CD4-positive, alpha-beta T cell treated with Interleukin-15 for 4 hours (primary cell): ENCODE data around the gene CBFB.

Source experiments
- DNase-seq: peaks from one replicate; pipeline ENCODE4 v3.0.0-alpha.2; 2020; ENCODE audit warnings: low spot score

CBFB gene

DNA sequence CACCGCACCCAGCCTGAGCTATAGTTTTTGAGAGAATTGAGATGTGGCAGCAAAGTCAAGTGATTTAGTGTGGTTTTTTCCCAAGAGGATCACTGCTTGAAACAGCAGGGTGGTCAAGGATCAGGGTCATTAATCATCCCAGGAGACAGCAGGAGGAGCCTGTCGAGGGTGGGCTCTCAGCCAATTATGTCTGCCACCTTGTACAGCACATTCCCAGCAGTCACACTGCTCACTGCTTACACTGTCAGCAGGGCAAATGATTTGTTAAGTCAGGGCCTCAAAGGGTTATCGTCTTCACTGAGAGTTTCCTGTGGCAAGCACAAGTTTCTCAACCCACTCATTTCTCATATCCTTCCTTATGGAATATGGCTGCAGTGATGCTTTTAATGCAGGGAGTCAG lies 108.7 kb downstream of the CBFB start:
- DNase-seq = no peak

- no peak for DNase-seq
Observed at GRCh38 chr16:67141391-67141790, 112.4 kb downstream of the CBFB start.

DNA sequence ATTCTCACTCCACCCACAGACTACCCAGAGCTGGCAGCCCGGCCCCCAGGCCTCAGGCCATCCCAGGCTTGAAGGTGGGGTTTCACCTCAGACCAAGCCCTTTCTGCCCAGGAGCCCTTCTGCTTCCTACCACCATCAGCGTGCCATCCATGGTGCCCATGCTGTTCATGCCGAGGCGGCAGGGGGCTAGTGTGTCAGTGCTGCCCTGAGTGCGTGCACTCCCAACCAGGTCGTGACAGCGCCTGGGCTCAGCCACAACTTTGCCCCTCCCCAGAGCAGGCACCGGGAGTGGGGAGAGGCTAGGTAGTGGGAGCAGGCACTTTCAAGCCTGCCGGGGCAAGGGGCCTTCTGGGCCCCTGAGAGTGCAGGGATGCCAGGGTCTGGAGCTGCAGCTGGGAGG lies 113.4 kb downstream of the CBFB start:
- no peak for DNase-seq

DNA sequence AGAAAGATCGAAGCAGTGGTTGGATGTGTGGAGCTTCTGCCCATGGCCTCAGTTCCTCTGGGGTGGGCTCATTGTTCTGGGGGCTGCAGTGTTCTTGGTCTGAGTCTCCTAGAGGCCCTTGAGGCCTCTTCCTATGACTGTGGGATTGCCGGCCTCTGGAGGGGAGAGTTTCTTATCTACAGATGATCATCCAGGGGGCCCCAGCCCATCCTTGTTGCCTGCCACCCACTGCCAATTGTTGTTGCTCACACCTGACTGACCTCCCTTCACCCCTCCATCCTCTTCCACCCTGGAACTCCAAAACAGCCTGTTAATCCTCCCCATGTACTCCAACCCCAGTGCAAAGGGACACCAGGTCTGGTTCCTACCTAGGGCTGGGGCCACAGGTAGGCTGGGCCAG lies 116.0 kb downstream of the CBFB start:
- DNase-seq = no peak

GRCh38 chr16:67145746-67146145 lies 116.8 kb downstream of the CBFB start:
- DNase-seq = no peak

DNA sequence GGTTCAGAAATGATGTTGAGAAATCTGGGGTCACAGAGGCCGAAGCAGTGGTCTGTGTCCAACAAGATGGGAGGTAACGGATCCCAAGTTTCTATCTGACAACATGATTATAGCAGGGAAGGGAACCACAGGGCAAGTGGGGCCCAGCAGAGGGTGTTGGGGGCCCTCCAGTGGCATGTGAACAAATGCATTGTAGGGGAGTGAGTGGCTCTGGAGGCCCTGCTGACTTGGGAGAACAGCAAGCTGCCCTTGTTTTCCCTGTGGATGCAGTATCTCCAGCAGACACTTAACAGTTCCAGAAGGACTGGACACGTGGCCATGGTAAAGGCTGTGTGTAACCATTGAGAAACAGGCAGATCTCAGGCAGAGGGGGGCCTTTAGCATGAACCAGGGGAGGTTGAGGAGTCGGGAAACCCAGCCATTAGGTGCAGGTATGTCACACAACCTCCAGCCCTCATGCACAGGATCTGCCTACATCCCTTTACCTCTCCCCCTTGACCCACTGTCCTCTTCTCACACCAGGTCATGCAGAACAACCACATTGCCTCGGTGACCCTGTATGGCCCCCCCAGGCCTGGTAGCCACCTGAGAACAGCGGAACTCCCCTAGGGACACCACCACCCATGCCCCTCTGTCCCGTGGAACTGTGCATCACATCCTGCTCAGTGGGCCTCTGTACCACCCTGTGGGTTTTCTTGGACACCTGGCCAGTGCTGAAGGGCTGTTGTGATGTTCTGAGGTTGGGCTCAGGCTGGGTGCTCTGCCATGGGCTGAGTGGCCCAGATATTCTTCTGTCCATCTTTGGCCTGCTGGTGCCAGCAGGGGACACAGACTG lies 117.8 kb downstream of the CBFB start:
- no peak for DNase-seq

GRCh38 chr16:67147437-67148140 lies 118.6 kb downstream of the CBFB start:
- no peak for DNase-seq

DNA sequence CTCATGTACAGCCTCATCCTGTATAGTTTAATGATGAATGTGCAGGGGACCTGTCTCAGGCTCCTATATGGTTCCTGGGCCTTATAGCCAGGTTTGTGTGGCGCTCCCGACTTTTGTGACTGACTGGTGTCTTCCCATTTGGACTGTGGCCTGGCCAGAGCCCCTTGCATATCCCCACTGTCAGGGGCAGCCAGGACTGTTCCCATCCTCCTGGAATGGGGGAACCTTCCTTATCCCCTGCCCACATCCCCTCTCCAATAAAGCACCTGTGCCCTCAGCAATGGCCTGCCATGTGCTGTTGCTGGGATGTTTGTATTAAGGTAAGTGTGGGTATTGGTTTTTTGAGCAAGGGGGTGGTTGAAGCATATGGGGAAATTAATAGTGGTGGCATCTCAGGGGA lies 119.3 kb downstream of the CBFB start:
- no peak for DNase-seq

- no peak for DNase-seq
Observed at GRCh38 chr16:67148656-67149275, 119.8 kb downstream of the CBFB start.

DNA sequence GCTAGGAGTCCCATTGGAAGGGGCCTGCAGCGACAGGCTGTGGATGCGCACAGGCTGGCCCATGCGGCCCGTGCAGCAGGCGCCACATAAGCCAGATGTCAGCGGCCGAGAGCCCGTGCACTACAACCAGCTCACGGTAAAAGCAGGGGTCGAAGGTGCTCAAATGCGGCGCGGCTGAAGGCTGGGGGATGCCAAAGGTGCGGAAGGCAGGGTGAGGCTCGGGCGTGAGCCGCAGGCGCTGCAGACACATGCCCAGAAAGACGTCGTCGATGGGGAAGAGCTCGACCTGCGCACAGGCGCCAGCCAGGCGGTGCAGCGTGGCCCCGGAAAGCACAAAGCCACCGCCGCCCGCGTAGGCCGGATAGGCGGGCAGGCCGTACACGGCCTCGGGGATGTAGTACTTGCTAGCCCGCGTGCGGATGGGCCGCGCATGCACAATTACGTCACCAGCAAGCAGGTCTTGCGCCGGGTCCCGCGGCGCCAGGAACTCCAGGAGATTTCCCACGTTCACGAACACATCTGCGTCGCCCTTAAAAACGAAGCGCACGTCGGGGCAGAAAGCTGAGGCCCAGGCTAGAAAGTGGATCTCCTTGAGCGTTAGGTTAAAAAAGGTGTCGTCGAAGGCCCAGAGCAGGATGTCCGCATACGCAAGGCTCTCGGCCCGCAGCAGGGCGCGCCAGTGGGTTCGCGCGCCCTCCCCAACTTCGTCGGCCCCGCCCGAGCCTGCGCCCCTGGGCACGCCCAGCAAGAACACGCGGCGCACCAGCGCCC lies 120.5 kb downstream of the CBFB start:
- no peak for DNase-seq

DNA sequence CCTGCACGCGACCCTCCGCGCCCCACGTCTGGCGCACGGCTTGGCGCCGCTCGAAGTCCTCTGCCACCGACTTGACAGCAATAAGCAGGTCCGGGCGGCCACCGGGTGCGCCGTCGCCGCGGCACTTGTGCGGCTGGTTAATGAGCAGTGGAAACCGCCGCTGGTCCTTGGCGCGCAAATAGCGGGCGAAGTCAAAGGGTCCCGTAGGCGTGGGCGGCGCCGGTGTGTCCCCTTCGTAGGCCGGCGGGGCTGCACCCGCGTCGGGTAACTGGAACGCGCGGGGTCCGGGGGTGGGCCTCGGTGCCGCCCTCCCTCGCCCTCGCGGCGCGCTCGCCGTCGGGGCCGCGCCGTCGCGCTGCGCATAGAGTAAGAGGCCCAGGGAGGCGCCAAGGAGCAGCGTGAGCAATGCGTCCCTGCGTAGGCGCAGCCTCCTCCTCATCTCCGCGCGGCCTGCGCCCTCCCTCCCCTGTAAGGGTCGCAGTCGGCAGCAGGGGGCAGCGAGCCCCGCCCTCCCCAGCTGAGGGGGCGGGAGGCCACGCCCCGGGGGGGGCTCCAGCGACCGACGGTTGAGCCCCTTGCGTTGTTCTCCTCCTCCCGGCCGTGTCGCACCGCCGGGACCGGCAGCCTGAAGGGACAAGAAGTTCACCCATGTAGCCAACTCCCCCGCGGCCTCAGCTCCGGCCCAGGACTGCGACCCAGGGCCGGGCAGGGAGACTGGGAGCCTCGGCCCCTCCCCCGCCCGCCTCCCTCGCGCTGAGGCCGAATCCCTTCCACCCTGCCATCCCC lies 121.3 kb downstream of the CBFB start:
- DNase-seq = peak; percentile 53
